ENCODE results near the gene CABP2. TPM values are rescaled to one million over a fixed set of nuclear protein-coding genes. Genes with fewer than 3 reads are reported as not detected.
"Not testable (repeated sequence)": the region's sequence is repeated elsewhere in the genome, so short reads cannot be mapped to it uniquely, and the experiment has no call there.

Gene CABP2
- polyA plus RNA-seq, 1 of the 3 experiments (the other 2 are of a cell fraction), result not detected

GRCh38 chr11:67514116-67514515 lies 9.1 kb downstream of the CABP2 start:
- peaks cover 0 to under 1% of the 10 kb centered on the region in 2 experiments; a peak in 1 of 4 replicates for H3K4me1 ChIP-seq (ENCODE audit: control insufficient read depth in 1 of 2, insufficient read depth in 2 of 2, low read depth in 1 of 2, low read length in 1 of 2)
- no peak for DNase-seq
- no peaks in the 10 kb centered on the region for H4K20me1 ChIP-seq (ENCODE audit: insufficient read depth)
- 69% methylated on average over 7 of the region's 7 CpGs for WGBS (ENCODE audit: low lambda C conversion rate)
- H3K4me2 ChIP-seq, result no peak overlapping the region
- no peak overlapping the region for H2AFZ ChIP-seq (ENCODE audit: low read depth)
- no peaks in the 10 kb centered on the region for H3K9me2 ChIP-seq
- peaks cover 4% of the 10 kb centered on the region; the same call in 1 of the 2 replicates for H3K27me3 ChIP-seq (ENCODE audit: insufficient read depth)
- POLR2A ChIA-PET, result no interaction called here
- CTCF ChIA-PET, result interaction anchor here (0.8 to 1.7 kb wide), 2 partner anchors 9 to 132 kb away, joined by 3 to 5 read pairs; partner anchors contain the start of gene PITPNM1
- no peaks in the 10 kb centered on the region for H3F3A ChIP-seq (replicated peaks; ENCODE audit: insufficient read depth)
- H3K9me3 ChIP-seq, result no peaks in the 10 kb centered on the region
- no peak overlapping the region for H3K9ac ChIP-seq
- H3K79me2 ChIP-seq (ENCODE audit: insufficient read depth), result no peaks in the 10 kb centered on the region
- H3K4me3 ChIP-seq (ENCODE audit: low read depth in 2 of 2, low read length in 1 of 2), result no peak overlapping the region
- TF ChIP-seq POLR2AphosphoS5 (IDR thresholded peaks at IDR 0.05; ENCODE audit: low read depth, low read length) (no peak), EP300 (IDR thresholded peaks at IDR 0.05; ENCODE audit: borderline replicate concordance in 1 of 2, low read depth in 1 of 2, low read length in 1 of 2) (no peak), CTCF (IDR thresholded peaks at IDR 0.05) (no peak), IRF3 (IDR thresholded peaks at IDR 0.05; ENCODE audit: low read depth, low read length) (no peak)
- no peaks in the 10 kb centered on the region for H3K36me3 ChIP-seq (replicated peaks in 1 of 2; ENCODE audit: control insufficient read depth in 1 of 2, insufficient read depth in 2 of 2, low read length in 1 of 2)
- no peak overlapping the region for H3K27ac ChIP-seq (ENCODE audit: low read depth in 2 of 2, low read length in 1 of 2)

DNA sequence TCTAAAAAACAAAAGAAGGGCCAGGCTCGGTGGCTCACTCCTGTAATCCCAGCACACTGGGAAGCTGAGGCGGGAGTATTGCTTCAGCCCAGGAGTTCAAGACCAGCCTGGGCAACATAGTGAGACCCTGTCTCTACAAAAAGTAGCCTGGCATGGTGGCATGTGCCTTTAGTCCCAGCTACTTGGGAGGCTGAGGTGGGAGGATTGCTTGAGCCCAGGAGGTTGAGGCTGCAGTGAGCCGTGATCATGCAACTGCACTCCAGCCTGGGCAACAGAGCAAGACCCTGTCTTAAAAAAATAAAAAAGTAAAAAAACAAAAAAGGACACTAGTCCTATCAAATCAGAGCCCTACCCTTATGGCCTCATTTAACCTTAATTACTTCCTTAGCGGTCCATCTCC lies 11.7 kb downstream of the CABP2 start:
- POLR2A ChIA-PET; H2AFZ ChIP-seq (ENCODE audit: low read depth); H3K27me3 ChIP-seq (ENCODE audit: insufficient read depth); H4K20me1 ChIP-seq (ENCODE audit: insufficient read depth); H3K9ac ChIP-seq; H3K36me3 ChIP-seq (replicated peaks in 1 of 2; ENCODE audit: control insufficient read depth in 1 of 2, insufficient read depth in 2 of 2, low read length in 1 of 2); DNase-seq; CTCF ChIA-PET; H3K4me3 ChIP-seq (ENCODE audit: low read depth in 2 of 2, low read length in 1 of 2); H3K9me3 ChIP-seq; H3K27ac ChIP-seq (ENCODE audit: low read depth in 2 of 2, low read length in 1 of 2); H3K9me2 ChIP-seq; H3K4me2 ChIP-seq: not testable (repeated sequence)
- H3K4me1 ChIP-seq (ENCODE audit: control insufficient read depth in 1 of 2, insufficient read depth in 2 of 2, low read depth in 1 of 2, low read length in 1 of 2), result peaks cover 3 to 16% of the 10 kb centered on the region in 2 experiments; a peak in 3 of 4 replicates
- WGBS (ENCODE audit: low lambda C conversion rate), result 48% methylated on average over 4 of the region's 4 CpGs
- peaks cover 11% of the 10 kb centered on the region; the same call in 1 of the 2 replicates for H3K79me2 ChIP-seq (ENCODE audit: insufficient read depth)
- peaks cover 11% of the 10 kb centered on the region for H3F3A ChIP-seq (replicated peaks; ENCODE audit: insufficient read depth)

DNA sequence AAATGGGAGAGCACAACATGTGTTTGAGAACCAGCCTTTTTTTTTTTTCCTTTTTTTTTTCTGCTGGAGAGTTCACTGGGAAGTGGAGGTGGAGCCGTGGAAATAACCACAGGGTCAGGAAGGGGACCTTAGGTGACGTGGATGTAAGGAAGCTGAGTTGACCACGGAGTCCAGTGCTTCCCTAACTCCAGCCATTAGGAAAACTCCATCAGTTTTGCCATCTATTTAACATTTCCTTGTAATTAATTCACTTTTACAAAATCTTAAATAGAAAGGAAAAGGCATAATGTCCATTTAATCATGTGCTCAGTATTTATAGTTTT lies 13.3 kb downstream of the CABP2 start:
- no peaks in the 10 kb centered on the region for H4K20me1 ChIP-seq (ENCODE audit: insufficient read depth)
- 79% methylated on average over 3 of the region's 3 CpGs for WGBS (ENCODE audit: low lambda C conversion rate)
- no peaks in the 10 kb centered on the region for H3K9me3 ChIP-seq
- H3K79me2 ChIP-seq (ENCODE audit: insufficient read depth), result peaks cover 15% of the 10 kb centered on the region; the same call in 1 of the 2 replicates
- no peak for DNase-seq
- H3K4me1 ChIP-seq (ENCODE audit: control insufficient read depth in 1 of 2, insufficient read depth in 2 of 2, low read depth in 1 of 2, low read length in 1 of 2), result peaks cover 10 to 28% of the 10 kb centered on the region in 2 experiments
- peaks cover 0 to 6% of the 10 kb centered on the region in 2 experiments for H3K36me3 ChIP-seq (replicated peaks in 1 of 2; ENCODE audit: control insufficient read depth in 1 of 2, insufficient read depth in 2 of 2, low read length in 1 of 2)
- ChIA-PET CTCF (no interaction called here), POLR2A (no interaction called here)
- H3K4me2 ChIP-seq, result no peak overlapping the region
- H3F3A ChIP-seq (replicated peaks; ENCODE audit: insufficient read depth), result peaks cover 22% of the 10 kb centered on the region
- H3K27ac ChIP-seq (ENCODE audit: low read depth in 2 of 2, low read length in 1 of 2), result no peak overlapping the region
- H3K9me2 ChIP-seq, result no peaks in the 10 kb centered on the region
- no peak overlapping the region for H2AFZ ChIP-seq (ENCODE audit: low read depth)
- H3K9ac ChIP-seq, result no peak overlapping the region
- no peaks in the 10 kb centered on the region; the same call in 1 of the 2 replicates for H3K27me3 ChIP-seq (ENCODE audit: insufficient read depth)
- no peak overlapping the region for H3K4me3 ChIP-seq (ENCODE audit: low read depth in 2 of 2, low read length in 1 of 2)
- TF ChIP-seq FOSL2 (IDR thresholded peaks at IDR 0.05; ENCODE audit: borderline replicate concordance, low read depth), result no peak
- no peak for TF ChIP-seq MEF2A (IDR thresholded peaks at IDR 0.05; ENCODE audit: borderline replicate concordance, low read depth)
- TF ChIP-seq, protein P1, sequence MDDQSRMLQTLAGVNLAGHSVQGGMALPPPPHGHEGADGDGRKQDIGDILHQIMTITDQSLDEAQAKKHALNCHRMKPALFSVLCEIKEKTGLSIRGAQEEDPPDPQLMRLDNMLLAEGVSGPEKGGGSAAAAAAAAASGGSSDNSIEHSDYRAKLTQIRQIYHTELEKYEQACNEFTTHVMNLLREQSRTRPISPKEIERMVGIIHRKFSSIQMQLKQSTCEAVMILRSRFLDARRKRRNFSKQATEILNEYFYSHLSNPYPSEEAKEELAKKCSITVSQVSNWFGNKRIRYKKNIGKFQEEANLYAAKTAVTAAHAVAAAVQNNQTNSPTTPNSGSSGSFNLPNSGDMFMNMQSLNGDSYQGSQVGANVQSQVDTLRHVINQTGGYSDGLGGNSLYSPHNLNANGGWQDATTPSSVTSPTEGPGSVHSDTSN (IDR thresholded peaks at IDR 0.05), result no peak
- no peak for TF ChIP-seq GABPA (IDR thresholded peaks at IDR 0.05; ENCODE audit: low read depth)
- no peak for TF ChIP-seq POLR2AphosphoS5 (IDR thresholded peaks at IDR 0.05; ENCODE audit: low read depth, low read length)
- TF ChIP-seq RAD21 (IDR thresholded peaks at IDR 0.05; ENCODE audit: low read length), result no peak
- TF ChIP-seq RFX5 (IDR thresholded peaks at IDR 0.05; ENCODE audit: low read length), result no peak
- no peak for TF ChIP-seq NRF1 (IDR thresholded peaks at IDR 0.05; ENCODE audit: low read depth, low read length)
- TF ChIP-seq JUND (IDR thresholded peaks at IDR 0.05), result no peak
- no peak for TF ChIP-seq USF1 (IDR thresholded peaks at IDR 0.05; ENCODE audit: borderline replicate concordance, low read depth)
- no peak for TF ChIP-seq TEAD4 (IDR thresholded peaks at IDR 0.05; ENCODE audit: borderline replicate concordance, insufficient read depth)
- TF ChIP-seq GATA2 (CRISPR knock-in tag; IDR thresholded peaks at IDR 0.05), result no peak
- no peak for TF ChIP-seq ELF1 (IDR thresholded peaks at IDR 0.05)
- no peak for TF ChIP-seq TCF12 (IDR thresholded peaks at IDR 0.05)
- no peak for TF ChIP-seq RXRA (IDR thresholded peaks at IDR 0.05; ENCODE audit: borderline replicate concordance, low read depth)
- no peak for TF ChIP-seq NFIC (IDR thresholded peaks at IDR 0.05; ENCODE audit: borderline replicate concordance)
- TF ChIP-seq, protein P2, sequence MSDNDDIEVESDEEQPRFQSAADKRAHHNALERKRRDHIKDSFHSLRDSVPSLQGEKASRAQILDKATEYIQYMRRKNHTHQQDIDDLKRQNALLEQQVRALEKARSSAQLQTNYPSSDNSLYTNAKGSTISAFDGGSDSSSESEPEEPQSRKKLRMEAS (IDR thresholded peaks at IDR 0.05; ENCODE audit: low read depth), result no peak
